Activated CD4-positive, alpha-beta T cell treated with anti-CD3 and anti-CD28 coated beads, Interleukin-2, amount 50 U/mL, for 16 hours (primary cell): Measurements from ENCODE around the gene SPG7.
A peak's percentile ranks its signal among the peaks of the same experiment; 100 is the strongest.

Source experiments
- DNase-seq: peaks from one replicate; pipeline ENCODE4 v3.0.0-alpha.2; 2020

Gene SPG7

GRCh38 chr16:89489040-89489897 lies 18.9 kb upstream of the SPG7 start:
- peak; percentile 93 for DNase-seq

DNA sequence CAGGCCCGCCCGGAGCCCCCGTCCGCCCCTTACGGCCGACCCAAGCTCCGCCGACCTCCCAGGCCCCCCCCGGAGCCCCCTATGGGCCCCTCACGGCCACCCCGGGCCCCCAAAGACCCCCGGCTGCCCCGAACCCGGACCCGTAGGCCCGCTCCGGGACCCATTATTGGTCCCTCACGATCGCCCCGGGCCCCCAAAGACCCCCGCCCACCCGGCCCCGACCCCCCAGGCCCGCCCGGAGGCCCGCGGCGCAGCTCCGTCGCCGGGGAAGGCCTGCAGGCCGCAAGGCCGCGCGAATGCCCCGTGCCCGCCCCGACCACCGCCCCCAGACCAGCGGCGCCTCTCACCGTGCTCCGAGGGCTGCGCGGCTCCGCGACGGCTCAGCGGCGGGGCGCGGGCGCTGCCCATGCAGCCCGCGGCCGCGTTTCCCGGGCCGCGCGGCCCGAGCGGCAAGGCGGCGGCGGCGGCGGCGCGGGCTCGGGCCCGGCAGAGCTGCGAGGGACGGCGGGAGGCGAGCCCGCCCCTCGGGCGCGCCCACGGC lies 18.2 kb upstream of the SPG7 start:
- no peak for DNase-seq

DNA sequence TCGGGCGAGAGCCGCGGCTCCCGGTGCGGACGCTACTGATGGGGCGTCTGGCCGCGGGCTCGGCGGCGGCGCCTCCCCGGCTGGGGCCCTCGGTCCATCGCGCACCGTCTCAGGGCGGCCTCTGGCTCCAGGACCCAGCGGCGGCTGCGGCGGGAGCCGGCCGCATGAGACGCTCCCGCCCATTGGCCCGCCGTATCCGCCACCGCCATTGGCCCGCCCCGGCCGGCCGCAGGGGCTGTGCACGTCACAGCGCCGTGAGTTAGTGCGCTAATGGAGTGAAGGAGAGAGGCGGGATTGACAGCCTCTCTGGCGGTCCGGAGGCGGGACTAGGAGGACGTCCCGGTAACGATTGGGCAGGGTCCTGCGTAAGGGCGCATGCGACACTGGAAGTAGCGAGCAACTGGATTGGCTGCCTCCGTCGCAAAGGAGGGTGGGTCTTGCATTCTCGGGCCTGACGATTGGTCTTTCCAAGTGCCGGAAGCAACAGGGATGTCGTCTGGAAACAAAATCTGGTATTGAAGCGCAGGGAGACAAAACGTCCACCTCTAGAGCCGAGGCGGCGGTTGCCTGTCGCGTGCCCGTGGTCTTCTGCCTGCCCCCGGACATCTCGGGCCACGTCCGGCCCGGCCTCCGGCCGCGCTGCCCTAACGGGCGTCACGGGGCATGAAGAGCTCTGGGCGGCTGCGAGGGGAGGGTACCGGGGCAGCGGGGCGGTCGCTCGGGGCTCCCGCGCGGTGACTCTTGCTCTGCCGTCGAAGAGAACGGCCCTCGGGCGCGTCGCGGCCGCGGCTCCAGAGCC lies 17.6 kb upstream of the SPG7 start, which contains the start of gene ANKRD11:
TSS of gene ANKRD11 (minus strand) at position 123 of the 799 bp plus-strand sequence. CDS start 173,542 bp downstream, outside the sequence.
- peak; percentile 100 for DNase-seq

DNA sequence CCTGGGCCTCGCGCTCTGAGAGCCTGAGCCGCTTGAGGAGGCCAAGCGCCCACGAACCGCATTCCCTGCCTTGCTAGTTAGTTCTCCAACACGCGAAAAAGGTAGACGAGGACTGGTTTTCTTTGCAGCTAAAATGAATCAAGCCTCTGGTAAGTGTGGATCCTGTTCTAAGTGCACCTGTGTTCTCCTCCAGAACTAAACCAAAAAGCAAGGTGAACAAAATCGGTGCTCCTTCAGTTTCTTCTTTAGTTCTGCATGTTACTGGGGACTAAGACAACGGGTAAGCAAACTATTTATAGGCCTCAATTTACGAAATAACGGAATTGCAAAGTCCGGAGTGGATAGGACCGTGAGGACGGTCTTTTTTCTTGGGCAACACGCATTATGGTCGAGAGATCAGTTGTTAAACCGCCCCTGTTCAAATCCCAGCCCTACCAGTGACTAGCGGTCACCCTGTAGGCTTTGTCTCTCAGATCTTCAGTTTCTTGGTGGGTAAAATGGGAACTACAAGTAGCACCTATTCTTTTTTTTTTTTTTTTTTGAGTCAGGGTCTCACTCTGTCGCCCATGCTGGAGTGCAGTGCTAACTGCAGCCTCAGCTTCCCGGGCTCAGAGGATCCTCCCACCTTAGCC lies 16.8 kb upstream of the SPG7 start:
- DNase-seq: no peak

GRCh38 chr16:89491974-89492687 lies 16.1 kb upstream of the SPG7 start:
- no peak for DNase-seq

DNA sequence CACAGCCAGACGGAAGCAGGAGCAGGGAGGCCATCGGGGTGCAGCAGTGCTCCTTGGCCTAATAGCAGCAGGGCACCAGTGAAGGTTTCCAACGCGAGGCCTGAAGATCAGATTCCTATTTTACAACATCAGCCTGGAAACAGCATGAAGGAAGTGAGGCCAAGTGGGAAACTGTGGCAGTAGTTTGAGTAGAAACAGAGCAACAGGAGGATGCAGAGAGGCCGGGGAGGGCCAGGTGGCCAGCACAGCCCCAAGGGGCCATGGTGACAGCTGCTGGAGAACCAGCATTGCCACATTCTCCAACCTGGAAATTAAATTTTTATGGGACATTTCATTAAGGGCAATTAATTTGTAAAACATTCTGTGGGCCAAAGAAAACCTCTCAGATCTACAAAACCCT lies 14.4 kb upstream of the SPG7 start:
- no peak for DNase-seq

DNA sequence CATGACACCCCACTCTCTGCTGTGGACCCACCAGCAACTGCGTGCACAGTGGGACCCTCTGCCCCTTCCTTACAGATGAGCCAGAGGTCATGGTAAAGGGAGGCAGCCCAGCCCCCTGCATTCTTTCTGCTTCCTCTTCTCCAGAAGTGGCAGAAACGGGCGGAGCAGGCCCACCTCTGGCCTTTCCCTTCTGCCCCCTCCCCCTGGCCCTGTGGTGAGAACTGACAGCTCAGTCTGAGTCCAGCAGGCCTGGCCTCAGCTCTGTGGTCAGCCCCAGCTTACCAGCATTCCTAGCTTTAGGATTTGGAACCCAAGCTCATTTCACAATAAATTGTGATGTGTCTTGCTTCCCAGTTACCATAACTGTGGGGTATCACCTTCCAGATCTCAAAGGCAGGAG lies 13.1 kb upstream of the SPG7 start:
- DNase-seq: no peak

DNA sequence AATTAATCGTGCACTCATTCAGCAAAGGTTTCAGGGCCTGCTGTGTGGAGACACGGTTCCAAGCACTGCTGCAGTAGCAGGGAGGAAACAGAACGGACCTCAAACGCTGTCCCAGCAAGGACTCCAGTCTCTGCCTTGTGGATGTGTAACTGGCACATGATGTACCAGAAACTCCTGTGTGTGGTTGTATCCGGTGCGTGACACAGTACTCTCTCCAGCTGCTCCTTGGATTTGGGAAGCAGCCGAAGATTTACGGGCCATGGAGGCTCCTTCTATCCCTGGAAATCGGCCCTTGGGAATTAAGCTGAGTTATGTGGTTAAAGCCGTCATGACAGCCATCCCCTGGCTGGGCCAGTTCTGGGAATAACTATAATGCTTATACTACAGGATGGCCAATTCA lies 9.4 kb upstream of the SPG7 start:
- no peak for DNase-seq

DNA sequence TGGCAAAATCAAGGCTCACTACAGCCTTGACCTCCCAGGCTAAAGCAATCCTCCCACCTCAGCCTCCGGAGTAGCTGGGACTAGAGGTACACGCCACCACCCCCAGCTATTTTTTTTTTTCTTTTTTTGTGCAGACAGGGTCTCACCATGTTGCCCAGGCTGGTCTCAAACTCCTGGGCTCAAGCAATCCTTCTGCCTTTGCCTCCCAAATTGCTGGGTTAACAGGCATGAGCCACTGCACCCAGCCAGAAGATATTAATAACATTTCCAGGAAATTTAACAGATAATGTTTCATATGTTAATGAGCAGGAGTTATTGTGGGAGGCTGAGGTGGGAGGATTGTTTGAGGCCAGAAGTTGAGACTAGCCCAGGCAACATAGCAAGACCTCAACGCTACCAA lies 8.4 kb upstream of the SPG7 start:
- DNase-seq: no peak

- DNase-seq: no peak
These were observed 5.9 kb upstream of the SPG7 start for GRCh38 chr16:89502081-89502843.

DNA sequence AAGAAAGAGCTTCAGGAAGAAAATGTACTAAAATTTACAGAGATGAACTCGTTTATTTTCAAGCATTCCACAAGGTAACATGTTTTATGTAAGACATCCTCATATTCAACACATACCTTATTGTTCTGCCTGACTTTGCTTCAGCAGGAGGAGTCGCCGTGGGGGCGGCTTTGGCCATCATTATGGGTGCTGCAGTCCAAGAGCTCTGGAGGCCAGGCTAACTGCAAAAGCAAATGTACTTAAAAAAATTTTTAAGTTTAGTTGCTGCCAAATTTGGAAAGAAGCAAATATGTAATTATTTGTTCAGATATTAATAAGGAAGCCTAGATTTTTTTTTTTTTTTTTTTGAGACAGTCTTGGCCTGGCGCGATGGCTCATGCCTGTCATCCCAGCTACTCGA lies 4.1 kb upstream of the SPG7 start:
- DNase-seq: no peak

- peak; percentile 96 for DNase-seq
These were observed 2.7 kb upstream of the SPG7 start for GRCh38 chr16:89505204-89506112.

DNA sequence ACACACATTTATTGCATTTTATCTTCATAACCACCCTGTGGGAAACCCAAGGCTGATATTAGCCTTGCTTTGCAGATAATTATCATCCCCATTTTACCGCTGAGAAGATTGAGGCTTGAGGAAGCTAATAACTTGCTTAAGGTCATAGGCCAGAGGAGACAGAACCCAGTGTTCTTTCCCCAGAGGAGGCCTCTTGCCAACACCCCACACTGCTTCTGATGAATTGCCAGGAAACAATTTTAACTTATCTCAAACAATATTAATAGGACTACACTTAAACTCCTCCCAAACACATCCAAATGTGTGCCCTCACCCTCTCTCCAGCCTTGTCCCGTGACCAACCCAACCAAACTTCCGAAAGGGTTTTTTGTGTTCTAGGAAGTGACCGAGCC lies 2.1 kb upstream of the SPG7 start:
- no peak for DNase-seq

GRCh38 chr16:89506791-89507191 lies 1.4 kb upstream of the SPG7 start:
- peak; percentile 44 for DNase-seq

GRCh38 chr16:89507214-89507833 lies 879 bp upstream of the SPG7 start:
- no peak for DNase-seq

GRCh38 chr16:89510526-89510925 lies 2.3 kb downstream of the SPG7 start:
- no peak for DNase-seq

DNA sequence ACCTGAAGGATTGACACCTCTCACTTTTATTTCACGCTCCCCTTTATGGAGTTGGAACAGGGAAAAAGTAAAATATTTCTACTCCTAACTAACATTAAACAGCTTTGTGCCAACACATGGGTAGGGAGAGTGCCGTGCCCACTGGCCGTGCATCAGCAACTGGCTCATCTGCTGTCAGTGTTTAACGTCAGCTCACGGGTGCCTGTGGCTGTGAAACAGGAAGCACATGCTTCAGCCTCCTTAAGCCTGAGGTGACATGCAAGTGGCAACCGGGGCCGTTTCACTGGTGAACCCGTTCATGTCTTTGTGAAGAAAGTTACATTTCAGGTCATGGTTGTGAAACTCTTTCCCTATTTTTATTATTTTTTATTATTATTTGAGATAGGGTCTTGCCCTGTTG lies 3.2 kb downstream of the SPG7 start:
- no peak for DNase-seq

GRCh38 chr16:89512453-89512852 lies 4.2 kb downstream of the SPG7 start:
- no peak for DNase-seq

GRCh38 chr16:89517128-89517527 lies 8.9 kb downstream of the SPG7 start:
- no peak for DNase-seq

DNA sequence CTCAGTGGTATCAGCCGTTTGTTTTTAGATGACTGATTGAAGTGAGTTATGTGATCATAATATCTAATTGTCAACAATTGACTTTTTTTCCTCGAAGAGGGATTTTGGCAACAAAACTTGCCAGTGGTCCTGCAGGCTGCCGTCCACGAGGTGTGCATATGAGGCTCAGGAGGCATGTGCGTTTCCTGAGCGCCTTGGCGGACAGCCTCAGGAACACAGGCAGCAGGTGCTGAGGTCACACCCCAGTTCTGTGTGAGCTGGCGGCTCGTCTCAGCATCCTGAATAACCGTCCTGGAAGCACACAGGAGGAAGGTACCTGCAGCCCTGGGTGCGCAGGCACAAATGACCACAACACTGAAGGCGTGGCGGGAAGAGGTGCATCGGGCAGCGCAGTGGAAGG lies 11.7 kb downstream of the SPG7 start:
- DNase-seq: no peak
